HG02571 (cell line): ENCODE results near the gene LRRC74A.

Experiments used
- ATAC-seq: cut with Tn5 transposase; IDR thresholded peaks from one replicate; pipeline ENCODE4 v1.9.1; 2021; ENCODE audit warnings: mild to moderate bottlenecking, moderate library complexity; ENCODE audit not compliant: unreplicated experiment

Gene LRRC74A

DNA sequence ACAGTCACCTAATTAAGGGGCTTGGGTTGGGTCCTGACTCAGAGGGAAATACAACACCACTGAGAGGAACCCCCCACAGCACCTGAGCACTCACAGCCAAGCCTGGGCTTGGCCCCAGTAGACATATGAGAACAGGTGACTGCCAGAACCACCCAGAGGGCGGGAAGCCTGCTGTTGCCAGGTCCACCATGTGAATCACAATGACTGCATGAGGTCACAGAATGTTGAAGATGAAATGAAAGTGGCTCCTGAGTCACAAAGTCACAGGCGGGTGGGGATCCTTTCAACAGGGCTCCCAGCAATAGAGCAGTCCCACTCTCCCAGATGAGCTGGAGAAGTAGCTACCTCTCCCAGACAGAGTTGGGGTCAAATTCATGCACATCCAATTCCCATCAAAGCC lies at the start of gene LRRC74A:
LRRC74A (plus strand) TSS at position 287 of the 400 bp plus-strand sequence. CDS start 290 bp downstream, outside the sequence.
- ATAC-seq = no peak

DNA sequence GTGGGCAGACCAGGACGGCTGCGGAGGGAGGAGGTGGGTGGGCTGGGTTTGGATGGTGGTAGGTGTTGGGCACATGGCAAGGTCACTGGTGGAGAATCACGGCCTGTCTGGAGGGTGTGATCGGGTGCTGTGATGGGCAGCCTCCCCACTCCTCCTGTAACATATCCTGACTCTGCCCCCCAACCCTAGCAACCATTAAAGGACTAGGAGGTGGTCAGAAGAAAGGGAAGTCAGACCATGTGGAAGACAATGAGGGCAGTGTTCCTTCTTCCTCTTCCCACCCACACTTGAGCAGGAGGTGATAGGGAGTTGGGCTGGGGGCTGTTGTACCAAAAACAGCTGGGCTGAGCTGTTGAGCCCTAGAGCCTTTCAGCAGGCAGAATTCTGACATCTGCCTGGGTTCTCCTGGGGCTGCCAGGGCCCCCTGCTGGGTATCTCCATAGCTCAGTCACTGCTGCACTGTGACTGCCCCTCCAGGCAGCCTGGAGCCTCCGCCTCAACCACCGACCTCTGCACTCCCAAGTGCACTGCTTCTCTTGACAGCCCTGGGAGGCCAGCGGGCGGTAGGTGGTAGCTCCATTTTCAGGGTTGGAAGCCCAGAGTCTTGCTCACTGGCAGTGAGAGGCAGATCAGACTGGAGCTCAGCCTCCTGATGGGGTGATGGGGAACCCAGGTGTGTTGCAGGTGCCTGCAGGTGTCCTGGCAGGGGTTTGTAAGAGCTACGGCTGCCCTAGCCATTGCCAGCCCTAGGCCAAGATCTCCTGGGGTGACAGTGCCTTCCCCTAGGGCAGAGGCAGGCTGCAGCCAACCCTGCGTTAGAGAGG lies 49.6 kb upstream of the LRRC74A start:
- no peak for ATAC-seq

DNA sequence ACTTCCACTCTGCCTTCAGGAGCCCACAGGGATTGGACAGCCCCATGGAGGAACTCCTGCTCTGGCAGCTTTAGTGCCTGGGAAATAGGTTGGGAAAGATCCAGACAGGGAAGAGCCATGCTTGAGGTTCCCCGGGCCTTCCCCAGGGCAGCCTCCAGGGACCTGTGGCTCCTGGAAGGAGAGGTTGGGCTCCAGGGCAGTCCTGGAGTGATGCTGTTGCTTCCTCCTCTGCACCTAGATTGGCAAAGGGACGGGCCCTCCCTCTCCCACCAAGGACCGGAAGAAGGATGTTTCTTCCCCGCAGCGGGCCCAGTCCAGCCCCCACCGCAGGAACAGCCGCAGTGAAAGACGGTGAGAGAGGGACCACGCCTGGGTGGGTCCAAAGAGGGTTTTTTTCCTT lies 48.5 kb upstream of the LRRC74A start:
- no peak for ATAC-seq

DNA sequence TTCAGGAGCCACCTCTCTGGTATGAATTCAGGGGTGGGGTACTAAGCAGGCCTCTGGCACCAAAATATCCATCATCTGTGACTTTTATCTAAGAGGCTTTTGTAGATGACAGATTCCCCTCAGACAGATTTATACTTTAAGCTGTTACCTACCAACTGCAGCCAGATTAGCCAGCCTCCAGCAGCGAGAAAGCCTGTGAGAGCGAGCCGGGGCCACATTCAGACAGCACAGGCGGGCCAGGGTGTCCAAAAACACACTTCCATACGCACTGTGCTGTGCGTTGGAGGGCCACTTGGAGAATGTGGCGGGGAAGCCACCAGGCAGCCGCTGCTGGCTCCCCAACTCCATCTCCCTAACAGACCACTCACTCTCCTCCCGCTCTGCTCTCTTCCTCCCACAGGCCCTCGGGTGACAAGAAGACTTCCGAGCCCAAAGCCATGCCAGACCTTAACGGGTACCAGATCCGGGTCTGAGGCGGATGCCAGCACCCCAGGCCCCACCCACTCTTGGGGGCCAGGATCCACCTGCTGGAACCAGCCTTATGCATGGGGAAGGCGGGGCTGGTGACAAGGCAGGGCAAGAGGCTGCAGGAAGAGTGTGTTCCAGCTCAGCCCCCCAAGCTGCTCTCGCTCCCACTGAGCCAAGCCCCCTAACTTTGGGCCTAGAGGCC lies 47.5 kb upstream of the LRRC74A start:
- ATAC-seq = no peak

DNA sequence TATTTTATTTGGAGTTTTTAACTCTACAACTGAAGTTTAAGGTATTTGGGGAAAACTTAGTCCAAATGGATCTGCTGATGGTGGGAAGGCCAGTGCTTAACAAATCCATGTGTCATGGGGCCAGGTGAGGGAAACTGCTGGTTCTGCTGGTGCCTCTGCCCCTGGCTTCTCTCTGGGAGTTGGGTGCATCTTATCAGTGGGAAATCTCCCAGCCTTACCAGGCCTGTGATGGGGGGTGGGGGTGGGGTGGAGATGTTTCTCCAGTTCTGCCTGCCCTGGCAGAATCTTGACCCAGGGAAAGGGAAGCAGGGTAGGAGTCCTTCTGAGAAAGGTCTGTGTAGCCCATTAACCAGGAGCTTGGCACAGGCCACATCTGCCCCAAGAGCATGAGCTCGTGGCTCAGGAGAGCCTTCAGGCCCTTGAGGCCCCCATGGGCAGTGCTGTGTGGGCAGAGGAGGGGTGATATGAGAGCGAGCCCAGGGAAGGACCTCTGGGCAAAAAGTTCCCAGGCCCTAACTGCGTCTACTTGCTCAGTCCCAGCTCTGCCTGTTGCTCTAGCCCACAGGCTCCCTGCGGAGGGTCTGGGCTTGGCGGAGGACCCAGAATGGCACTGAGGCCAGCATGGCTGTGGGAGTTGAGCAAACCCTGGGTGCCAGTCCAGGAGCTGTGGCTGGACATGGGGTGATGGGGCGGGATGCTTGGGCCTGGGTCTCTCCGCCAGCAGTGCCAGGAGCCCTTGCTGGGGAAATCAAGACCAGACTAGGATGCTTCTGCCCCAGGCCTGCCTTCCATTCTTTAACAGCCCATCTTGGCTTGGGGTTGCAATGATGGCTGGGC lies 46.8 kb upstream of the LRRC74A start:
- no peak for ATAC-seq

DNA sequence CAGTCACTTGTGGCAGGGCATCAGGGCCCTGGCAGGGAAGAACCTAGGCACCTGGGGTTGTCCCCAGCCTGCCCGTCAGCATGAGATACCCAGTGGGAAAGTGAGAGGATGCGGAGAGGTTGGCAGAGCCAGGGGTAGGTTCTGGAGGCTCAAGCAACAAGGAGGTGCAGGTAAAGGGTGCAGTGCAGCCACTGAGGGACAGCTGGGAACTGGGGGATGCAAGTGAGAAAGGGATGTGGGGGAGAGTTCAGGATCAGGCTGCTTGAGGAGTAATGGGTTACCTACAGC lies 46.2 kb upstream of the LRRC74A start:
- ATAC-seq = no peak

DNA sequence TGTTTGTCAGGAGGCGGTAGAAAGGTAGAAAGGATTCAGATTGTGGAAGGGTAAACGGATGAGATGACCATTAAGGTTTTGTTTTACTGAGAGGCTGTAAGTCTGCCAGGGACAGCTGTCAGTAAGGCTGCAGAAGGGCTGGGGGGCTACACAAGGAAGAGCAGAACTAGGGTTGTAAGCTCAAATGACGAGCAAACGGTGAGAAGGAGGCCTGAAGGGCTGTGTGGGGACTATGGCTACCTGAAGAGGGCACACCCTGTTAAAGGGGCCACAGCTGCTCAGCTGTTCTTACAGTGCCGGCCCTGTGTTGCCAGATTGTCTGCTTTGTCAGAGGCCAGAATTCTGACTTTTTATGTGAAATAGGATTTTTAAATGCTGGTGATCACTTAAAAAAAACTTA lies 45.8 kb upstream of the LRRC74A start:
- ATAC-seq = no peak

DNA sequence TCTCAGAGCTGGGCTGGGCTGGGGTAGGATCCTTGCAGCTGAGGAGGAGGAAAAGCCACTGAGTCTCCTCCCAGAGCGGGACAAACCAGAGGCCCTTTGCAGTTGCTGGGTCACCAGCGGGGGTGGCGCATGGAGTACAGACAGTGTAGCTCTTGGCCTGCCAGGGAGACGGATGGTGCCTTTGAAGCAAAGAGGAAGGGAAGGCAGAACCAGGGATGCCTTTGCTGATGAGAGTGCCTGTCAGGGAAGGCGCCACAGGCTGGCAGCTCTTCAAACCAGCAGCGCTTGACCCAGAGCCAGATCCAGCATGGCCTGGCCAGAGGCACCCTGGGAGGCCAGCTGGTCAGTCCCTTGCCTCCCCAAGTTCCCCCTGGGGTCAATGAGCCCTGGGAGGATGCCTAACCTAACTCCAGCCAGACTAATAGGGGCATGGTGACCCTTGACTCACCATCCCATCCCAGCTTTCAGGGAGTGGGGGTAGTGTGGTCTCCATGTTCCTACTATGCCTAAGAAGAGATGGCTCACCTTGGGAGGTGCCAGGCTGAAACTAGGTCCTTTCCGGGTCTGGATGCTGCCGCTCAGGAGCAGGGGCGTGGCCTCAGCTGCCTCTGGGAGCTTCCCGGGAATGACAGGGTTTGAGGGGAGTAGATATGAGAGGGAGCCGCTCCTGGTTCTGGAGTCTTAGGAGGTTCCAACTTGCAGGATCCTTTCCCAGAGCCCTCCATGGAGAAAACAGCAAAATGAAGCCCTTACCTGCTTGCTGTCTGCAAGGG lies 45.1 kb upstream of the LRRC74A start:
- no peak for ATAC-seq

DNA sequence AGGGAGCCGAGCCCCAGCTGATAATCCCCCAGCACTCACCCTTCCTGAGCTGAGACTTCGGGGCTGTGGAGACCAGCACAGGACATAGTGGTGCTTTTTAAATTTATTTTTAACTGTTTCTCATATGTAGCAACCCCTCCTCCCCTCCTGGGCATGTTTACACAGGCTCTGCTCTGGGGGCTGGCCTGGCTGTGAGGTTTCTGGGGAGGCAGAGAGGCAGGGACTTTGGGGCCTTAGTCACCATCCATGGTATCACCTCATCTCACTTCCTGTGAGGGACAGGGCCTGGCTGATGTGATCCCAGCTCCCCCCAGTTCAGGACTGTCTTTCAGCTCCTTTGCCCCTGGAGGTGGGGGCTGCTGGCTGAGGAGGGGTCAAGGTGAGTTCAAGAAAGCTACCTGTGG lies 44.6 kb upstream of the LRRC74A start:
- ATAC-seq = no peak

DNA sequence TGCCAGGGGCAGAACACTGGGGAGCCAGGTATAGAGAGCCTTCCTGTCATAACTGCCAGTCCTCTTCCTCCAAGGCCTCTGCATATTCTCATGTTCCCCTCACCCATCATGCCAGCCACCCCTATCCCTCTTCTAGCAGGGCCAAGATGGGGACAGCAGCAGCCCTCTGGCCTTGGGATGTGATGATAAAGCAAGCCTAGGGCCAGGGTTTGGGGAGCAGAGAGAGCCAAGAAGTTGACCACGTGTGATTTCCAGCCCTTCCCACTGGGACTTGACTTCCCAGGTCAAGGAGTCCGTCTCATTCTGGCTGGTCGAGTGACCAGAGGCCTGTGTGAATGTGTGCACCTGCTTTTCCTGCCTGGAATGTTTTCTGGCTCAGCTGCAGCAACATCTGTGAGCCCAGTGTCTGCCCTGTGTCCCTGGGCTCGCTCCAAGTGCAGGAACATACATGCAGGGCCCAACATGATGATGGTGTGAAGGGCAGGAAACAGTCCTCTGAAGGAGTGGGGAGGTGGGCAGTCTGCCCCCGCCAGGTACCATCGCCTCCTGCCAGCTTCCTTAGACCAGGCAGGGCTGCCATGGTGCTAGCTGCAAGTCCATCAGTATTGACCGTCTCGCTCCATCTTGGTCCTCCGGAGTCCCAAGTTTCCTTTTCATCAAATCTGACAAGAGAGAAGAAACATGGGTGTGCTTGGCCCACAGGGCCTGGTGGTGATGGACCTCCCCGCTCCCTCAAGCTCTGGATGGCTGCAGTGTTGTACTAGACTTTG lies 43.9 kb upstream of the LRRC74A start:
- ATAC-seq = no peak

DNA sequence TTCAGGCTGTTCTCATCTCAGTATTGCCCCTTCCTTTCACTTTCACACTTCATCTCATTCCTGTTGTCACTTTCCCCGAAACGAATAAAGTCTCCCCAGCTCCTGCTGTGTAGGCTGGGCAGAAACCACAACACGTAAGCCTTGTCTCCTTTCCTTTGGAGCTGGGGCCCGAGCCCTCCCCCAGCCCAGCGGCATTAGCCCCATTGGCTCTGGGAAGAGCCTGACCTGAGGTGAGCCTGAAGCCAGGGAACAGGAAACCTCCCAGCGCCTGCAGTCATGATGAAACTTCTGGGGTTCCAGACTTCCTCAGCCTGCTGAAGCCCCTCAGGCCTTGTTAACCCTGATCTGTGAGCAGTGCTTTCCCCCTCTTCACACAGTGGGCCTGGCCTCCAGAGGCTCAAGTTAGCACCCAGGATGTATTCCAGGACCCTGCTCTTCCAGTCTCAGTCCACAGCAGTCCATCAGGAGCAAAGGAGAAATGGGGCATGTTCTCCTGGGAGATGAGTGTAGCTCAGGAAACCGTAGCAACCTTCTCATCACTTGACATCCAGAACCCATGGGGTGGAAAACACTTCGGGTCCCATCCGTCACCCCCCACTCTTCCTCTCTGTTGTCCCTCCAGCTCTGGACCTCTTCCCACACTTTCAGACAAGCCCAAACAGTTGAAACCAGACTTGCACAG lies 43.2 kb upstream of the LRRC74A start:
- no peak for ATAC-seq

DNA sequence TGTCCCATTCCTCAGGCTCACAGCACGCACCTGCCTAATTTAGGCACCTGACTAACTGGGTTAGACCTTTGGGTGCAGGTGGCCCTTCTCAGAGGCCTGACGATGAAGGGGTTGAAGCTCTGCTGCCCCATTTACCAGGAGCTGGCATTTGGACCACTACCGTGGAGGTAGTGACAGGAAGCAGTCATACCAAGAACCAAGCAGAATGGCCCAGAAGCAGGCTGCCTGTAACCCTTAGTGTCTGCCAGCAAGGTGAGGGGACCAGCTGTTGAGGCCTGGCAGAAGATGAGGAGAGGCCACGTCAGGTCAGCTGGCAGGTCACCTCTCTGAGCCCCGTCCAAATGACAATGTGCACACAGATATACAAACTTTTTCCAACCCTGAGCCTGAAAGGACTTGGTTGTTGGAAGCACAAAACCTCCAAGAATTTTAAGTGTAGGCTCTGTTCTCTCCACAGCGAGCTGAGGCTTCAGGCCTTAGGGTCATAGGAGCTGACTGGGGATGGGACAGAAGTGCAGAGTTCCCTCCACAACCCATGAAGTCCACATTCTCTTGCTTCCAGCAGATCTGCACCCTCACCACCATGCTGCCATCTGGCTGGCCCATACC lies 41.8 kb upstream of the LRRC74A start:
- no peak for ATAC-seq

DNA sequence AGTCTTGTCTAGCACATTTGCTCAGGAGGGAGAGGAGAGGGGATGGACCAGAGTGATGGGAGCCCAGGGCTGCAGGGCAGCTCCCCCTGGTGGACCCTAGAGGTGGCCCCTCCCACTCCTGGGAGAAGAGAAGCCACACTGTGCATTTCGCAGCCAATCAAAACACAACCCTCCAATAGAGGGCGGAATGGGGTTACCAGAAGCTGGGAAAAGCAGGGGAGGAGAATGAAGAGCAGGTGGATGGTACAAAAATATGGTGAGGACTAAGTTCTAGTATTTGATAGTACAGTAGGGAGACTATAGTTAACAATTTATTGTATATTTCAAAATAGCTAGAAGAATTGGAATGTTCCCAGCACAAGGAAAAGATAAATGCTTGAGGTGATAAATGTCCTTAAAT lies 41.3 kb upstream of the LRRC74A start:
- no peak for ATAC-seq

DNA sequence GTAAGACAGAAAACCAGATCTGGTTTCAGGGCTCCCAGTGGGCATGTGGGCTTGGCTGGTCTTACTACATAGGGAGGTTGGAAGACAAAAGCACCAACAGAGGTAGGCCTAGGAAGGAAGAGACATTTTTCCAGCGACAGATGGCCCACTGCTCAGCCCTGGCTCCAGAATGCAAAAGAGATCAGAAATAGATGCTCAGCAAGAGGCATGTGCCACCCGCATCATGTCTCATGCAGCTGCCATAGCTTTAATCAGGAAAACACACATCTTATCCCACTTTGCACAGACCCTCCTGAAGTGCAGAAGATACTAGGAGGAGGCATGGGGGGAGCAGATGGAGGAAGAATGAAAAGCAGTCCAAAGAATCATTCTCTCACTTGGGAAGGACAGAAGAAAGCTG lies 39.6 kb upstream of the LRRC74A start:
- no peak for ATAC-seq

DNA sequence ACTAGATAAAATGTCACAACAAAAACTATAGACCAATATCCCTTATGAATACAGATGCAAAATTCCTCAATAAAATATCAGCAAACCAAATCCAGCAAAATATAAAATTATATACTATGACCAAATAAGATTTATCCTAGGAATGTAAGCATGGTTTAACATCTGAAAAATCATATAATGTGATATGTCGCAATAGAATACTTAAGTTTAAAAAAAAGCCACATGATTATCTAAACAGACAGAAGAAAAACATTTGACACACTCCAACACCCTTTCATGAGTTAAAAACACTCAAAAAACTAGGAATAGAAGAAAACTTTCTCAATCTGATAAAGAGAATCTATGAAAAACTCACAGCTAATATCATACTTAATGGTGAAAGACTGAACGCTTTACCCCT lies 33.8 kb upstream of the LRRC74A start:
- ATAC-seq = no peak

DNA sequence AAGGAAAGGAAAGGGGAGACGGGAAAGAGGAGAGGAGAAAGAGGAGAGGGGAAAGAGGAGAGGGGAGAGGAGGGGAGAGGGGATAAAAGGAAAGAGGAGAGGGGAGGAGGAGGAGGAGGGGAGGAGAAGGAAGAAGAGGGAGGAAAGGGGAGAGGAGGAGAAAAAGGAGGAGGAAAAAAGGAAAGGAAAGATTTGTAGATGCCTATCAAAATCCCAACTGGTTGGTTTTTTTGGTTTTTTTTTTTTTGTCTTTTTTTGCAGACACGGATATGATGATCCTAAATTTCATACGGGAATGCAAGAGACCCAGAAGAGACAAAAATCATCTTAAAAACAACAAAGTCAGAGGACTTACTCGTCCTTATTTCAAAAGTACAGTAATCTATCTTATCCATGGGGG lies 32.9 kb upstream of the LRRC74A start:
- ATAC-seq = no peak

DNA sequence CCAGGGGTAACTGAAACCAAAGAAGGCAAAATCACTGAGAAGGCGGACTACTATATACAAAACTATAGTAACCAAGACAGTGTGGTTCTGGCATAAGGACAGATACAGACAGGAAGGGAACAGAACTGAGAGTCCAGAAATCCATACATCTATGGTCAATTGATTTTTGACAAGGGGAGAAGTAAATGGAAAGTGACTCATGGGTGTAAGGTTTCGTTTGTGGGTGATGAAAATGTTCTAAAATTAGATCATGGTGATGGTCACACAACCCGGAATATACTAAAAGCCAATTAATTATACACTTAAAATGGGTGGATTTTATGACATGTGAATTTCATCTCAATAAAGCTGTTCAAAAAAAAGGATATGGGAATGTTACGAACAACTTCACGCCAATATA lies 32.3 kb upstream of the LRRC74A start:
- ATAC-seq = no peak

DNA sequence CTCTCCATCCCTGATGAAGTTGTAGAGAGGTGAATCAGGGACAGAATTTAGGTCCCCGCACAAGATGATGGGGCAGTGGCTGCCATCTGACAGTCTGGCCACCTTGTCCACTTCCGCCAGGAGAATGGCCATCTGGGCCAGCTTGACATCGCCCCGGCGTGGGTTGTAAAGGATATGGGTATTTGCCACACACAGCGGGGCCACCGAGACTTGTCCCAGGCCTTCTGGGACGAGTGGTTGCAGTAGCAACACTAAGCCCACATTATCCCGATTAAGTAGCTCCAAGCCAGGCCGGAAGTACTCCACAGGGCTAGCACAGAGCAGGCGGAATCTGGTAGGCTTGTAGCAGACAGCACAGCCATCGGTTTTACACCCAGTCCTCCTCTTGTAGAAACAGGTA lies 19.8 kb upstream of the LRRC74A start:
- ATAC-seq = no peak

DNA sequence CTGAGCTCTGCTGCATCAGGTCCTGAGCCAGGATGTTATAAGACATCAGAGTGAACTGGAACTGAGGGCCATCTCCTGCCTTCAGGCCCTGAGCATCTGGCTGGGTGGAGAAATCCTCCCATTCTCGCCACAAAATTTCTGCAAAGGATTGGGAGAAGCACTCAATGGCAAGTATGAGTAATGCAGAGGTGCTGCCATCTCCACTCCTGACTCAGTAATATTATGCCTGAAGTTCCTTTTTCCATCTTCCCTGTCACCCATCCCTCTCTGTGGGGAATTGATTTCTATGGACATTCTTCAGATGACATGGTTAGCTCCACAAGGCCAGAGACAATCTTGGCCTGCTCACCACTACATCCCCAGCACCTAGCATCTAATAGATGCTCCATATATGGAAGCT lies 18.2 kb upstream of the LRRC74A start:
- ATAC-seq = no peak
